Measurements from ENCODE around the gene SSUH2. TPM values are rescaled to one million over a fixed set of nuclear protein-coding genes. Genes with fewer than 3 reads are reported as not detected.
"Not testable (repeated sequence)": the region's sequence is repeated elsewhere in the genome, so short reads cannot be mapped to it uniquely, and the experiment has no call there.

Gene SSUH2
- total and polyA plus RNA-seq, 5 donors = 0.51 to 1.8 (median 0.75) TPM

DNA sequence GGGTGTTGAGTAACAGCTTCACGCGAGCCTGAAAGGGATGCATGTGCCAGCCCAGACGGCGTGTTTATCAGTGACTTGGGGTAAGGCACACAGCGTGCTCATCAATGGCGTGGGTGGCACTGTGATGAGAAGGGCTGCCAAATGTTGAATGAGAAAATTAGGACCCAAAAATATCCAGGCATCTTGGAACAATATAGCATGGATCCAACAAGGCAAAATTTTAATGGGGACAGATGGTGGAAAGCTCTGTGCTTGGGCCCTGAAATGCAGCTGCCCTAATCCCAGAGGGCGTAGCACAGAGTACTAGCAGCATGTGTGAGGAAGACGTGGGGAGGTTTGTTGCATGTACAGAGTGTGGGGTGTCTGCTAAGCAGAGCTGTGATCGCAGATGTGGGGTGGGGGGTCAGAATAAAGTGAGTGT lies 48.9 kb downstream of the SSUH2 start:
- Histone ChIP-seq H3K27ac (ENCODE audit: low read length) (no peak overlapping the region), H3K4me3 (ENCODE audit: low read length) (no peak overlapping the region), H3K4me1 (ENCODE audit: control insufficient read depth, insufficient read depth, low read length) (peaks cover 12% of the 10 kb centered on the region), H3K27me3 (ENCODE audit: control insufficient read depth, insufficient read depth) (no peaks in the 10 kb centered on the region), H3K9me3 (ENCODE audit: control insufficient read depth, low read length) (no peaks in the 10 kb centered on the region)
- ATAC-seq (peak; percentile 72 to 74), DNase-seq (peak in 1 of 3 donors; percentile 71)
- 75% methylated on average over 9 of the region's 9 CpGs for WGBS
- intact Hi-C loops (cut with DNase I) = no loop called here

DNA sequence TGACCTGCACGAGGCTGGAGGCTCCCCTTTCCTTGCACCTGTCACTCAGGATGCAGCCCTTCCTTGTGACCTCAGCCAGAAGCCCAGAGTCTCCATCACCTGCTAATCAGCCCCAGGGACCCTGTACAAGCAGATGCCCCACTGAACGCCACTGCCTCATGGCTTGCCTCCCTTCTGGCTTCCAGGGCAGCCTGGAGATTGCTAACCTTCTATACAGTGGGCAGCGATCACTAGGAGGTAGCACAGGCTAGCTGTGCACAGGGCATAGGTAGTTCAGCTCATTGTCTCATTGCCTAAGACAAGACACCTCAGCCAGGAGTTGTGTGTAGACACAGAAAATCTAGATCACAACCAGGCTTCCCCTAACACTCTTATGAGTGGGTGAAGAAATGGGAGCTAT lies 49.3 kb downstream of the SSUH2 start:
- 77% methylated on average over 3 of the region's 3 CpGs for WGBS
- ATAC-seq = no peak
- Histone ChIP-seq H3K27me3 (ENCODE audit: control insufficient read depth, insufficient read depth) (no peaks in the 10 kb centered on the region), H3K4me1 (ENCODE audit: control insufficient read depth, insufficient read depth, low read length) (peaks cover 12% of the 10 kb centered on the region), H3K9me3 (ENCODE audit: control insufficient read depth, low read length) (no peaks in the 10 kb centered on the region), H3K27ac (ENCODE audit: low read length) (no peak overlapping the region), H3K4me3 (ENCODE audit: low read length) (no peak overlapping the region)
- intact Hi-C loops (cut with DNase I) = no loop called here
- DNase-seq = no peak

DNA sequence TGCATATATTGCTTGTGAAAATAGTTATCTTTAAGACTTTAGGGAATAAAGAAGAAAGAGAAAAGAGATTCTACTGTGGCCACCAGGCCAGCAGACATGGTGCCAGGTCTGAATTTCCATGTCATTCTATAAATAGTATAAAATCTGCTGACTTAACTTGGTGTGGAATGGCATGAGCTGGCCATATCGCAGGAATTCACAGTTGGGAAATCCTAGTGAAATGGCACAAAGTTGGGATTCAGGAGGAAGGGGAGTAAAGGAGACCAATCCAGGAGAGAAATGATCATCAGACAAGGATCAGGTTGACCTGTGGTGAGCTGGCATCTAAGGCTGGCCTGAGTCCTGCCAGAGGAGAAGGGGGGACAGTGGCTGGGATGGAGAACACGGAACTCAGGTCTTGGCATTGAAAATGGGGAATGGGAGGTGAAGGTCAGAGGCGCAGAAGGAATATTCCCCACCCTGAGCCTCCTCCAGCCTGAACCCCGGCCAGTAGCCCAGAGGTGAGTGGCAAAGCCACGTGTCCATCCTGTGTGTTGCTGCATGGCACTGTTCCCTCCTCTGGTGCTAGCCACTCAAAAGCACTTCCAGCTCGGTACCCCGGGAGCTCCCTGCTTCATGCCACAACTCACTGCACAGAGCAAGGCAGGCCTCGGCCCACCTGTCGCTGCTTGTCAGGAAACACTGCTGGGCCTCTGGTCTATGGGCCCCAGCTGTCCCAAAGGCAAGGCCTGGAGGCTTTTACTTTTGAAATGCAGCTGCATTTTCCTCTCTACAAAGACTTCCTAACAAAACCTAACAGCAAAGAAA lies 51.4 kb downstream of the SSUH2 start:
- Histone ChIP-seq H3K4me3 (ENCODE audit: low read length) (no peak overlapping the region), H3K4me1 (ENCODE audit: control insufficient read depth, insufficient read depth, low read length) (peaks cover 12% of the 10 kb centered on the region), H3K9me3 (ENCODE audit: control insufficient read depth, low read length) (no peaks in the 10 kb centered on the region), H3K27me3 (ENCODE audit: control insufficient read depth, insufficient read depth) (no peaks in the 10 kb centered on the region), H3K27ac (ENCODE audit: low read length) (peak overlapping the region; percentile 11)
- ATAC-seq (peak; percentile 21 to 22), DNase-seq (no peak)
- intact Hi-C loops (cut with DNase I) = no loop called here
- 80% methylated on average over 9 of the region's 9 CpGs for WGBS

DNA sequence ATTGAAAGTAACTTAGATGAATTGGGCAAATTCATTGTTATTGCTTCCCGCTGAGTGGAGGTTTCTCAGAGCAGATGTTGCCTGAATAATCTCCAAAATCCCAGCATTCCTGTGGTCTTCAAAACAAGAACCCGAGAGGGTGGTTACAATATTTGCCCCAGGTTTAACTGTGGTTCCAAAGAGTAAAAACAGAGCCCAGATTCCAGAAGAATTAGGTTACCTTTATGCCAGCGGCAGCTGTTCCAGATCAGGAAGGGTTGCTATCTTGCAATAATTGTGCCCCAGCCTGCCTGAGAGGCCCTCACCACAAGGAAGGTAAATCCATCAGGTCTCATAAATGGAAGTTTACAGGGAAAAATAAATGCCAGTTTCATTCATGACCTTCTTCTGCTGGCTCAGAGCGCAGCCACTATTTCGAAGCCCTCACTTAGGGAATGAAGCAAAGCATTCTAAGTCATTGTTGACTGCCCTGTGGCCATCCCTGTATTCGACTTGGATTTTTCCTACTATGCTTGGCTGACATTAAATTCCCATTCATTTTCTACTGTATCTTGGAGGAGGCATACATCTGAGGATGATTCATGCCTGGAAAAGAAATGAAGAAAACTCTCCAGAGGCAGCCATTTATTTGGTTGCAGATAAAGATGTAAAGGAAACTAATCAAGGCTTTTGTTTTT lies 54.6 kb downstream of the SSUH2 start:
- Histone ChIP-seq H3K4me1 (ENCODE audit: control insufficient read depth, insufficient read depth, low read length) (peaks cover 3% of the 10 kb centered on the region), H3K27ac (ENCODE audit: low read length) (no peak overlapping the region), H3K9me3 (ENCODE audit: control insufficient read depth, low read length) (no peaks in the 10 kb centered on the region), H3K4me3 (ENCODE audit: low read length) (no peak overlapping the region), H3K27me3 (ENCODE audit: control insufficient read depth, insufficient read depth) (no peaks in the 10 kb centered on the region)
- intact Hi-C loops (cut with DNase I) = no loop called here
- 69% methylated on average over 6 of the region's 6 CpGs for WGBS
- ATAC-seq (no peak), DNase-seq (no peak)

DNA sequence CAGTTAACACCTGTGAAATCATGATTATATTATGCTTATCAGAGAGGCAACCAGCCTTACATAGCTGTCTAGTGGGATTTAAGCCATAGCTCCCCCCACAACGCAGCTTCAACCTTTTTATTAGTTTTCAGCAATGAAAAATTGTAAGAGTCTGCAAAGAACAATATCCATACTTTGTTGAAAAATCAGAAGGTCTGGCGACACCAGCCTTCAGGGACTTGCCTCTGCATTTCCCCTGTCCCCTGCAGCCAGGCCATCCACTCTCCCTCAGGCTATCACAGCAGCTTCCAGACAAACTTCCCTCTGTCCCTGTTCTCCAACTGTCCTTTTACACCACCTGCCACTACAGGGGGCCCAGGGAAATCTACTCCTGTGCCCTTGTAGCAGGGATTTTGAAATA lies 59.9 kb downstream of the SSUH2 start:
- ATAC-seq = no peak
- intact Hi-C loops (cut with DNase I) = no loop called here

DNA sequence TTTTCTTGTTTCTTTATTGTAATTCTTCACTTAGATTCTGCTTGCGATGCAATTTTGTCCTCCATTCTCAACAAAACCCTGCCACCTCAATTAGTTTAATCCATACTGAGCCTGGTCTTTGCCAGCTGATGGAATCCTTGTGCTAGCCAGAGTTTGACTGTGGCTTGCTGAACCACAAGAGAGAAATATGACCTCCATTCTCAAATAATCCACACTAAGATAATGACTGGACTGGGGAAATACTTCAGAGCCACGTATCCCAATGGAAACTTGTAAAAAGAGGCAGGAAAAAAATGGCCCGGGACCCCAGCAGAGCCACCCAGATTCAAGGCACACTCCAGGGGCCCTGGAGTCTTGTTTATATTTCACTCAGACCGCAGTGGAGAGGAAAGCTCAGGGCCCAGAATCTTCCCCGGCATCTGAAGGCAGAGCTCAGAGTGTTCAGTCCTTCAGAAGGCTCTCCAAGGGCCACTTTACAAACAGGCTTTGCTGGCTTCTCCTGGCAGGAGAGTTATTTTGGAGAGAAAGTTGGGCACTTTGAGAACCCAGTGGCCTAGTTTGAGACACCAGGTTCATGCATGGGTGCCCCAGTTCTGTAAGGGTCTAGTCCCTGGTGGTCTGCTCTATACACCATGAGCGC lies 62.7 kb downstream of the SSUH2 start:
- no peaks in the 10 kb centered on the region for H3K9me3 ChIP-seq (ENCODE audit: control insufficient read depth, low read length)
- 93% methylated on average over 6 of the region's 6 CpGs for WGBS
- DNase-seq (no peak), ATAC-seq (no peak)
- H3K4me3 ChIP-seq (ENCODE audit: low read length) = no peak overlapping the region
- H3K27me3 ChIP-seq (ENCODE audit: control insufficient read depth, insufficient read depth) = no peaks in the 10 kb centered on the region
- no peaks in the 10 kb centered on the region for H3K4me1 ChIP-seq (ENCODE audit: control insufficient read depth, insufficient read depth, low read length)
- intact Hi-C loops (cut with DNase I) = no loop called here
- no peak overlapping the region for H3K27ac ChIP-seq (ENCODE audit: low read length)

More for the DNA sequence above, 59.9 kb downstream of the SSUH2 start:
- Histone ChIP-seq H3K4me1 (ENCODE audit: control insufficient read depth, insufficient read depth, low read length) (no peaks in the 10 kb centered on the region), H3K4me3 (ENCODE audit: low read length) (no peak overlapping the region), H3K9me3 (ENCODE audit: control insufficient read depth, low read length) (no peaks in the 10 kb centered on the region), H3K27ac (ENCODE audit: low read length) (no peak overlapping the region), H3K27me3 (ENCODE audit: control insufficient read depth, insufficient read depth) (no peaks in the 10 kb centered on the region)
- DNase-seq = no peak
- WGBS = 94% methylated on average over 2 of the region's 2 CpGs

DNA sequence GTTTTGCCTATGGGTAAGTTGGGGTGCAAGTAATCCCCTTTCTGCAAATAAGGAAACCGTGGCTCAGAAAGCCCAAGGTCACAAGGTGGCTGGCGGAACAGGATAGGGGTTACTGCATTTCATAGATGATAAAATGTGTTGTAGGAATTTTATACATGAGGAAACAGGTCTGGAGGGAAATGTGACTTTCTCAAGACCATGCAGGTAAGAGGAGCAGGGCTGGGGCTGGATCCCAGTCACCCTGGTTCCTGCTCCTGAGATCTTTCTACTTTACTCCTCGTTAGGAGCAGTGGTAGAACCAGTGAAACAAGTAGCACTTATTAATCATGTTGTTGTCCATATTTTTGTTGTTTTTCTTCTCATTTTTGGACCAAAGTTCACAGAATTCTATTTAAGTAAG lies 63.2 kb downstream of the SSUH2 start:
- 90% methylated on average over 3 of the region's 3 CpGs for WGBS
- H3K27ac ChIP-seq (ENCODE audit: low read length) = no peak overlapping the region
- no peaks in the 10 kb centered on the region for H3K9me3 ChIP-seq (ENCODE audit: control insufficient read depth, low read length)
- DNase-seq (no peak), ATAC-seq (no peak)
- H3K4me3 ChIP-seq (ENCODE audit: low read length) = no peak overlapping the region
- no peaks in the 10 kb centered on the region for H3K4me1 ChIP-seq (ENCODE audit: control insufficient read depth, insufficient read depth, low read length)
- H3K27me3 ChIP-seq (ENCODE audit: control insufficient read depth, insufficient read depth) = no peaks in the 10 kb centered on the region
- intact Hi-C loops (cut with DNase I) = no loop called here

DNA sequence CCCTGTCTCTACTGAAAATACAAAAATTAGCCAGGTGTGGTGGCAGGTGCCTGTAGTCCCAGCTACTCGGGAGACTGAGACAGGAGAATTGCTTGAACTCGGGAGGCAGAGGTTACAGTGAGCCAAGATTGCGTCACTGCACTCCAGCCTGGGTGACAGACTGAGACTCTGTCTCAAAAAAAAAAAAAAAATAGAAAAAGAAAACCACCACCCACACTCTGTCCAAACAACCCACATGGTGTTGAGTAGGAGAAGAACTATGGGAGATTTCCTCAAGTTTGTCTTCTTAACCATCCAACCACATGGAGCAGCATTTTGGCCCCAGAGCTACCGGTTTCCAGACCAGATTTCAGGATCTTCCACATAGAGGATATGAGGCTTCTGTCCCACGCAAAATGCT lies 64.2 kb downstream of the SSUH2 start:
- intact Hi-C loops (cut with DNase I); H3K4me1 ChIP-seq (ENCODE audit: control insufficient read depth, insufficient read depth, low read length); H3K9me3 ChIP-seq (ENCODE audit: control insufficient read depth, low read length); DNase-seq; H3K27ac ChIP-seq (ENCODE audit: low read length); H3K4me3 ChIP-seq (ENCODE audit: low read length); H3K27me3 ChIP-seq (ENCODE audit: control insufficient read depth, insufficient read depth): not testable (repeated sequence)
- 66% methylated on average over 5 of the region's 5 CpGs for WGBS
- peak; percentile 13 to 44 for ATAC-seq

DNA sequence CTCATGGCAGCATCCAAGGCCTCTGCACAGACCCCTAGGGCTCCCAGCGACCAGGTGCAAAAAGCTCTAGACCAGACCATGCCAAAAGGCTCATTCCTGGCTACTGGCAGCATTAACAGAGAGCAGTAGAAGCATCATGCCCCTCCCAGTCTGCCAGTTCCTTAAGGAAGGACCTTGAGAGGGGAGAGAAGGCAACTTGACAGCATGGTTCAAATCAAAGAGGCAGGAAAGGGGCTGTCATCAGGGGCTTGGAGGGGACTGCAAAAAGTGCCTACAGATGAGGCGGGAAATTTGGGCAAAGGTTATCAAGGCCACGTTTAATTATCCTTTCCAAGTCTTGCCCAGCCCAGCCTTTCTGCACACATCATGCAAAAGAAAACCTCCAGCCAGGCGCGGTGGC lies 64.7 kb downstream of the SSUH2 start:
- intact Hi-C loops (cut with DNase I) = no loop called here
- H3K9me3 ChIP-seq (ENCODE audit: control insufficient read depth, low read length) = no peaks in the 10 kb centered on the region
- no peak overlapping the region for H3K4me3 ChIP-seq (ENCODE audit: low read length)
- ATAC-seq = no peak
- 76% methylated on average over 5 of the region's 5 CpGs for WGBS
- DNase-seq = no peak
- H3K4me1 ChIP-seq (ENCODE audit: control insufficient read depth, insufficient read depth, low read length) = no peaks in the 10 kb centered on the region
- no peaks in the 10 kb centered on the region for H3K27me3 ChIP-seq (ENCODE audit: control insufficient read depth, insufficient read depth)
- no peak overlapping the region for H3K27ac ChIP-seq (ENCODE audit: low read length)

DNA sequence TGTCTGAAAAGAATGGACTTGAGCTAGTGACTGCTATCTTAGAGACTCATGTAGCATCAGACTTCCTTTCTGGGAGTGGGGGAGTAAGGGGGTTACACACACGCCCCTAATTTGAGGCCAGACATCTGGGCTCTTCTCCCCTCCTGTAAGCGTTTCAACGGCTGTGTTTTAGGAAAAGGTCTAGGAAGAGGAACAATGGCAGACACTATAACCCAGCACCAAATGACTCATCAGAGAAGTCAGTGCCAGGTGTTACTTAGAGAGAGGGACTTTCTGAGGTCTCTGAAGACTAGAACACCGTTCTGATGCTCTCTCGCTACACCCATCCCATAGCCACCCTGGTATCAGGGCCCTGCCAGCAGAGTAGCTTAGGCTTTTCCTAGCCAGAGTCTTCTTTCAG lies 65.5 kb downstream of the SSUH2 start:
- Histone ChIP-seq H3K27me3 (ENCODE audit: control insufficient read depth, insufficient read depth) (no peaks in the 10 kb centered on the region), H3K4me1 (ENCODE audit: control insufficient read depth, insufficient read depth, low read length) (peaks cover 3% of the 10 kb centered on the region), H3K27ac (ENCODE audit: low read length) (no peak overlapping the region), H3K4me3 (ENCODE audit: low read length) (no peak overlapping the region), H3K9me3 (ENCODE audit: control insufficient read depth, low read length) (no peaks in the 10 kb centered on the region)
- DNase-seq (no peak), ATAC-seq (peak in 1 of 2 donors; percentile 21)
- intact Hi-C loops (cut with DNase I) = no loop called here
- 38% methylated on average over 5 of the region's 5 CpGs for WGBS

DNA sequence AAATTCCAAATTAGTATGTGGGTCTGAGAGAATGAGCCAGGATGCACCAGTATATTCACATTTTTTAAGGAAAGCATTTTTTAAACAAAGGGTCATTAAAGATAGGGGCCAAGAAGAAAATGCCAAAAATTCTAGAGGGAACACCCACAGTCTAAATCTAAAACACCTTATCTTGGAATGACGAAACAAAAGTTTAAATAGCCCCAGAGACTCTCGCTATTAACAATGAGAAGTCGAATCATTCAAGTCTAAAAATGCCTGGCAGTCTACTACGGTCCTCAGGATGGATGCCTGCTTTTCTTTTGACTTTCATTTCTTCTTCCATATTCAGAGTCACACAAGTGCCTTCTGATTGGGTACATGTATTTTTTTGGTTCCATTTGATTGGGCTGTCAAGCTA lies 66.3 kb downstream of the SSUH2 start:
- WGBS = 53% methylated on average over 4 of the region's 4 CpGs
- Histone ChIP-seq H3K27ac (ENCODE audit: low read length) (no peak overlapping the region), H3K4me3 (ENCODE audit: low read length) (no peak overlapping the region), H3K9me3 (ENCODE audit: control insufficient read depth, low read length) (no peaks in the 10 kb centered on the region), H3K4me1 (ENCODE audit: control insufficient read depth, insufficient read depth, low read length) (peaks cover 6% of the 10 kb centered on the region), H3K27me3 (ENCODE audit: control insufficient read depth, insufficient read depth) (no peaks in the 10 kb centered on the region)
- intact Hi-C loops (cut with DNase I) = no loop called here
- DNase-seq = no peak
- ATAC-seq = peak in 1 of 2 donors; percentile 31

All from right cardiac atrium (tissue), 5 donors.